ENCODE data around the gene TOP1.

DNA sequence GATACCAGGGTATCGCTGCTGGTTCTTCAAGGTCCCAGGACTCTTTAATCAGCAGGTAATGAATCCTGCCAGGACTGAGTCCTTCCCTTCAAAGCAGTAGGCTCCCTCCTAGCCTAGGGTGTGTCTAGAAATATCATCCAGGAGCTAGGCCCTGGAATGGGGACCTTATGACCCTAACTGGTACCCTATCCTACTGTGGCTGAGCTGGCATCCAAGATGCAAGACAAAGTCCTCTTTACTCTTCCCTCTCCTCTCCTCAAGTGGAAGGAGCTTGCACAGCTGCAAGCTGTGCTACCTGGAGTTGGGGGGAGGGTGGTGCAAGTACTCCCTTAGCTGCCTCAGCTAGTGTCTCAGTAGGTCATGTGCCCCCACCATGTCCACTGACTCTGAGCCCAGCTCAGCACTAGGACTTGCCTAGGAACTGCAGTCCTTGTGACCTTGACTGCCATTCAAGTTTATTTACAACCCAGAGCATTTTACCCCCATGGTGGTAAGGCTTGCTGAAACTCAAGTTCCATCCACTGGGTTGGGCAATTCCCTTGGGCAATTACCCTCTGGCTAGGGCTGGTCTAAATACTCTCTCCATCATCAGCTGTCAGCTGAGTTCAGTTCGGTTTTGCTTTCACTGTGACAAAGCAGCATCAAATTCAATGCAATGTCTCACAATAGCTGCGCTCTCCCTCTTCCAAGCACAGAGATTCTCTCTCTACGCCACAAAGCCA, 48.4 kb upstream of the TOP1 start:
- TF ChIP-seq CTCF (IDR thresholded peaks at IDR 0.05), result no peak
- no peak for TF ChIP-seq POLR2A (IDR thresholded peaks at IDR 0.05)
